CD1c-positive myeloid dendritic cell (primary cell): Measurements from ENCODE around the gene GNG8.

Source experiments
- DNase-seq: peaks from one replicate; pipeline ENCODE4 v3.0.0-alpha.2; 2016; ENCODE audit errors: extremely low spot score

Gene GNG8

DNA sequence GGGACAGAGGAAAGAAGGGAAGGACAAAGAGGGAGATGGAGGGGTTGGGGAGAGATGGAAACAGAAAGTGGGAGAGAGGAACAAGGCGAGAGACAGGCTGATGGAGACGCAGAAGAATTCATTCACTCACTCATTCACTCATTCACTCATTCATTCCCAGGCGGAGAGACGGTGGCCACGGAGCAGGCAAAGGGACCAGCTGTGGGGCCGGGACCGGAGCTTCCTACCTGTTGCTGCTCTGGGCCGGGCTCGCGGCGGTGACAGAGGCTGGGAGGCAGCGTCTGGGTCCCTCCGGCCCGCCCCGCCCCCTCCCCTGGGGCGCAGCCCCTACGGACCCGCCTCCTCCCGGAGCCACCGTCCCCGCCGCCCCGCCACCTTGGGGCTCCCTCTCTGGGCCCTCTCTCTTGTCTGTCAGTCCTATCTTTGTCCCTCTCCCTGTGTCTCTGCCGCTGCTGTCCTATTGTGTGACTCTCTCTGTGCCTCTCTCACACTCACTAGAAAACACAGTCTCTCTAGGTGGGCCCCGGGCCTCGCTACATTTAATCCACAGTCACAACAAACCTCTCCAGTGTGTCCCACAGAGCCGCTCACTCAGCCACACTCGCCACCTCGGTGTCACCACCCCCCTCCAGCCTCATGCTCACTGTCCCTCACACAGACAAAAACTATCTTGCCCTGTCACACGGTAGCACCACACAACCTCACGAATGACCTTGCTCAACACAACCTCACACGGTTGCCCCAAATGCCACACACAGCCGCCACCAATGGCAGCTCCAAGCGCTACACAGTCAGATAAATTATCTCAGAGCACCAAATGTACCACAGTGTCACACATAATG lies at the start of gene GNG8:
Gene GNG8, minus strand, starts transcription at position 283 of the 842 bp plus-strand sequence. CDS start 1,520 bp downstream, outside the sequence.
- no peak for DNase-seq

DNA sequence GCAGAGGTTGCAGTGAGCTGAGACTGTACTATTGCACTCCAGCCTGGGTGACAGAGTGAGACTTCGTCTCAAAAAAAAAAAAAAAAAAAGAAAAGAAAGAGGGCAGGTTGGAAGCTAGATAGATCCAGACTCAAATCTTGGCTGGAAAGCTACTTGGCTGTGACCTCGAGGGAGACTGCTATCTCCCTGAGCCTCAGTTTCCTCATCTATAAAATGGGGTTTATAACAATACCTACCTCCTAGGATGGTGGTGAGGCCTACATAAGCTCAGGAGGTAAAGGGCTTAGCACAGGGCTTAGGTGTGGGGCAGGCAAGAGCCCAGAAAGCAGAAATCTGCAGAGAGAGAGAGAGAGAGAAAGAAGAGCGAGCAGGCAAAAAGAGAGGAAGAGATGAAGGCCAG lies 49.2 kb upstream of the GNG8 start:
- DNase-seq = no peak

DNA sequence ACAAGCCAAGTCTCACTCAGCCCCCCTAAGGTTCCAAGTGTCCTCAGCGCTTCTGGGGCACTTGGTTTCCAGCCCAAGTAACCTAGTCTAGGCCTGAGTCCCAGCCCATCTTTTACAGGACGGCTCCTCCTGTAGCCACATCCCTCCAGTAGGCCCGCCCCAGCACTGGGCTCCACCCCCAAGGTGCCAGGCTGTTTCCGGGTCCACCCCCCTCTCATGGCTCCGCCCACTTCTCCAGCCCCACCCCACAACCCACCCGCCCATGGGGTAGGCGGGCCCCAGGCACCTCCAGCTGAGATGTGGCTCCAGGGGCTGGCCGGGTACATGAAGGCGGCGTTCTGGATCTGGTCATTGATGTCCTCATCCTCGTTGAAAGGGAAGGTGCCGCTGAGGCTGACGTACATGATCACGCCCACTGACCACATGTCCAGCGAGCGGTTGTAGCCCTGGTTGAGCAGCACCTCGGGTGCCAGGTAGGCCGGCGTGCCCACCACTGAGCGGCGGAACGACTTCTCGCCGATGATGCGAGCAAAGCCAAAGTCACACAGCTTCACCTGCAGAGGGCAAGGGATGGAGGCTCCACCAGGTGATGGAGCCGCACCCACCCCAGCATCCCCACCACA lies 42.2 kb upstream of the GNG8 start:
- peak; percentile 20 for DNase-seq

DNA sequence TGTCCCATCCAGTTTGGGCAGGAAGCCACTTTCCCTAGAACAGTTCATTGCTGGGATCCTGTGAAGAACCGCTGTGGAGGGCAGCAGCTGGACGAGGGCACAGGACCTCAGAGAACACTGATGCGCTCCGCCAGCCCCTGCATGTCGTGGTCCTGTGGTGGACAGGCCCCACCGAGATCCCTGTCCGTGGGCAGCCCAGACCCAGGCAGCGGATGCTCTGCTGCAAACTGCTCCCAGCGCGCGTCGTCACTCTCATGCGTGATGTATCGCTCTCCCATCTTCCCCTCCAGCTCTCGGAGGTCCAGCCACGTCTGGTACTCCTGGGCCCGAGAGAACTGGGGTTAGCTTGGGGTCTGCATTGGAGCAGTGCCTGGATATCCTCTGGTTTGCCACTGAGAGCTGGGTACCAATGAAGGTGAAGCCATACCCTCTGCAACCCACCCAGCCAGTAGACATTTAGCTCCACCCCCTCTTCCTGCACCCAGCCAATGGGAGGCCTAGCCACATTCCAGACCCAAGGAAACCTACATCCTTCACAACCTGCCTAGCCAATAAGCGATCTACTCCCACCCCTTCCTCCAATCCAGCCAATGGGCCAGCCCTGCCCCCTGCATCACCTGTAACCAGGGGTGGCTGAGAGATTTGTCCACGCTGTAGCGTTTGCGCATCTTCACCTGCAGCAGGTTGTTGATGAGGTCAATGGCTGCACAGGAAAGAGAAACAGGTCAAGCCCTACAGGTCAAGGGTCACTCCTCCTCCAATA lies 38.6 kb upstream of the GNG8 start:
- no peak for DNase-seq

DNA sequence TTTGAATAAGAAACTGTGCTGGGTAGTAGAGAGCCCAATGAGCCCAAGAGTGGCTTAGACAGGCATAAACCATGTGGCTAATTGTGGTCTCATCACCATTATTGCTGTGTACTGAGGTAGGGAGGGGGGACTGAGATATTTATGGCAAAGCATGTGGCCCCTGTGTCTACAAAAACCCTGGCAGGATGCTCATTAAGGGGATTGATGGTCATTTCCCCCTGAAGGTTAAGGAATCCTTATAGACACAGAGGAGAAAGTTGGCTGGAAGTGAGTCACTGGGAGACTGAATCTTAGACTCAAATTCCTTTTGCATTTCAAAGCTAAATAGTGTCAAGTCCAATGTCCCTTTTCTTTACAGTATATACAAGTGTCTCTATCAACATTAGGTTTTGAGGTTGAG lies 34.8 kb upstream of the GNG8 start:
- DNase-seq = no peak

DNA sequence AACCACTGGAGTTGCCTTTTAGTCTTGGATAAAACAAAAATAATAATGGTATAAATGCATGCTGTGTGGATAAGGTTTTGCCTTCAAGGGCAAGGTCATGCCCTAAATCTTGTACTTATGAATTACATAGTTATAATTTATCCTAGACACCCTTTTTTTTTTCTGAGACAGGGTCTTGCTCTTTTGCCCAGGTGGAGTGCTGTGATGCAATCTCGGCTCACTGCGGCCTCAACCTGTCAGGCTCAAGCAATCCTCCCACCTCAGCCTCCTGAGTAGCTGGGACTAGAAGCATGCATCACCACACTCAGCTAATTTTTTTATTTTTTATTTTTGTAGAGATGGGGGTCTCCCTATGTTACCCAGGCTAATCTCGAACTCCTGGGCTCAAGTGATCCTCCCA lies 32.7 kb upstream of the GNG8 start:
- DNase-seq = no peak

DNA sequence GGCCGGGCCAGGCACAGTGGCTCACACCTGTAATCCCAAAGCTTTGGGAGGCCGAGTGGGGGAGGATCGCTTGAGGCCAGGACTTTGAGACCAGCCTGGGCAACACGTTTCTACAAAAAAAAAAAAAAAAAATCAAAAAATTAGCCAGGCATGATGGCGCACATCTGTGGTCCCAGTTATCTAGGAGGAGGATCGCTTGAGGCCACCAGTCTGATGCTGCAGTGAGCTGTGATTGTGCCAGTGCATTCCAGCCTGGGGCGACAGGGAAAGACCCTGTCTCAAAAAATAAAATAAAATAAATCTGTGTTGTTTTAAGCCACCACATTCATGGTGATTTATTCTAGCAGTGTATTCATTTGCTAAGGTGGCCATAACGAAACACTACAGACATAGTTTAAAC lies 29.1 kb upstream of the GNG8 start:
- DNase-seq = no peak

DNA sequence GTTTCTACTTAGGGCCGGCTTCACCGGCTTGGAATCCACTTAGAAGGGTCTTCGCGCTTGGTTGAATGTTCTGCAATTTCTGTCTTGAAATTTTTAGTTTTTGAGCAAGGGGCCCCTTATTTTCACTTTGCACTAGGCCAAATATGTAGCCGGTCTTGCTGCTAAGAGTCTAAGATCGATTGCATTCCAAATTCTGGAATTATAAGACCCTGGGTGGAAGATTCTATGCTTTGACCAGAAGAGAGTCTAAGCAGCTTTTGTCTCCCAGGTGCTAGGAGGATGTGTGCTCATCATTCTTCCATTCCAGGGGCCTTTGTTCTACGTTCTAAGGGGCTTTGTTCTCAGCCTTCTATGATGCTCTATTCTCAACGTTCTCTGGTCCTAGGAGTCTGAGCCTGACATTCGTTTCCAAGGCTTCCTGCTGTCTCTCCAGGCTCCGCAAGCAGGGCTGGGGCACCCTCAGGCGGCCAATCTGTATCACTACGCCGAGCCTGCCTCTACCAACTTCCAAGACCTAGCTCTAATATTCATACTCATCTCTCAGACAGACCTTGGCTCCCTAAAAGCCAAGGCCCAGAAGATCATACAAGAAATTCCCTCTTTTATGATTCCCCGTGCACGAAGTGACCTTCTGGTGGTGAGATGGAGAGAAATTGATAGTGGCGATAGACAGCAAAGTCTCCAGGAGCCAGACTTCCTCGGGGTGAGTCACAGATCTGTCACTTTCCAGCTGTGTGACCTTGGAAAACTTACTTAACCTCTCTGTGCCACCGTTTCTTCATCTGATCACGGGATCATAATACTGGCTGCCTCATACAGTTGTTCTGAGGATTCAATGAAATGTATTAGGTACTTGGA lies 26.0 kb upstream of the GNG8 start:
- DNase-seq = peak; percentile 89

DNA sequence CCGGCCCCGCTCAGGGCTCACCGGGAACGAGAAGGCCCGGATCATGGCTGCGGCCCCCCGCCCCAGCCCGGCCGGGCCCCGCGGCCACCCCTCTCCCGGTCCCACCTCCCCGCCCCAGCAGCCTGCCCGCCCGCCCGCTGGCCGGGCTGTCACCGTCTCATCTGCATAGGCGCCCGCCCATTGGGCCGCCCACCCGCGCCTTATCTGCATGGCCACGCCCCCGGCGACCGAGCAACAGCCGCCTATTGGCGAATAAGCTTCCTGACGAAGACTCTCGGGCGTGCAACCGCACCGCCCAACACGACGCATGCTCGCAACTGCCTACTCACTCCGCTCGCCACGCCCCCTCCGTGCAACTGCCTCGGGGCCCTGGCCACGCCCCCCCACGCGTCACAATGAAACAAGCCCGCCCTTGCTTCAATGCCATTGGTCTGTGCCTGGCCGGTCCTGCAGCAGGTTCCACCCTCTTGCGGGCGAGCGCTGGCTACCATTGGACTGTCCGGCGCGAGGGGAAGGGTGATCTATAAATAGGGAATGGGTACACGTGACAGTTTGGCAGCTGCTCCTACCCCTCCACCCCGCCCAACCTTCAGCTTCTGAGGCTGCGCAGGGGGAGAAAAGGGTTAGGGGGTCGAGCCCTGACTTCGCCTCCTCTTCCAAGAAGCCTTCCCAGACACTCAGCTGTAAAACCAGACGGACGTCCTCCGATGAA lies 25.2 kb upstream of the GNG8 start, which contains the start of gene DACT3:
Gene DACT3, minus strand, starts transcription at position 163 of the 712 bp plus-strand sequence. Its CDS starts 118 bp downstream, at position 45.
- DNase-seq = peak; percentile 100

DNA sequence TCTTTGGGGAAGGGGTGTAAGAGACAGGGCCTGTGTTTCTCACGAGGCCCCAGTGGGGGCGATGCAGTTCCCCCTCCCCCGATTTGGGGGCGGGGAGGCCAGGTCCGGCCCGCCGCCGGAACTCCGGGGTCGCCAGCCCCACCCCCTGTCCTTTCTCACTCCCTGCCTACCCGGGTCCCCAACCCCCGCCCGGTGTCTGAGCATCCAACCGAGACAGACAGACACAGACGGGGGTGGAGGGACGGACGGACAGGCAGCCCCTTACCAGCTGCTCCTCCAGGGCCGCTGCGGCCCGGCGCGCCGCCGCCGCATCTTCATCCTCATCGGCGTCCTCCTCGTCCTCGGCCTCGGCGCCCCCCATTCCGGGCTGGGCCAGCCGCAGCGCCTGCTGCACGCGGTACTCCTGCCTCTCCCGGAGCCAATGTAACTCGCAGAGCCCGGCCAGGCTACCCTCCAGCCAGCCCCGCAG lies 24.6 kb upstream of the GNG8 start:
- DNase-seq = no peak

DNA sequence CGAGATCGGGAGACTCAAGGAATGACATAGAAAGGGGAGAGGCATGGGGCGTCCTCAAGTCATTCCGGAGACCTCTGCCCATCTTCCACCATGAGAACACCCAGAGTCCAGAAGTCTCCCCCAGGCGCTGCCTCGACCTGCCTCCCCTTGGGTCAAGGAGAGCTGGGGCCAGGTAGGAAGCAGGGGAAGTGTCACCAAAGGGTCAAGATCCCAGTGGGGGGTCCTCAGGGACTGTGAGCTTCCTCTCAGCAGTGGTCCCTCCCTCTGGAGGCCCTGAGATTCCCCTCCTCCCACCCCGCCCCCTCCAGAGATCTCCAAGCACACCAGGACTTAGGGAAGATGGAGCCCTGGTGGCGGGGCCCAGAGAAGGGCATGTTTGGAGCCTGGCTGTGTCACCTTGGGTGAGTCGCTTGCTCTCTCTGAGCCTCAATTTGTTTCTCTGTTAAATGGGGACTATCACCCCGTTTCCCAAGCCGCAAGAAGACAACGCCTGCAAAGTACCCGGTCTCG lies 24.1 kb upstream of the GNG8 start:
- peak; percentile 4 for DNase-seq

DNA sequence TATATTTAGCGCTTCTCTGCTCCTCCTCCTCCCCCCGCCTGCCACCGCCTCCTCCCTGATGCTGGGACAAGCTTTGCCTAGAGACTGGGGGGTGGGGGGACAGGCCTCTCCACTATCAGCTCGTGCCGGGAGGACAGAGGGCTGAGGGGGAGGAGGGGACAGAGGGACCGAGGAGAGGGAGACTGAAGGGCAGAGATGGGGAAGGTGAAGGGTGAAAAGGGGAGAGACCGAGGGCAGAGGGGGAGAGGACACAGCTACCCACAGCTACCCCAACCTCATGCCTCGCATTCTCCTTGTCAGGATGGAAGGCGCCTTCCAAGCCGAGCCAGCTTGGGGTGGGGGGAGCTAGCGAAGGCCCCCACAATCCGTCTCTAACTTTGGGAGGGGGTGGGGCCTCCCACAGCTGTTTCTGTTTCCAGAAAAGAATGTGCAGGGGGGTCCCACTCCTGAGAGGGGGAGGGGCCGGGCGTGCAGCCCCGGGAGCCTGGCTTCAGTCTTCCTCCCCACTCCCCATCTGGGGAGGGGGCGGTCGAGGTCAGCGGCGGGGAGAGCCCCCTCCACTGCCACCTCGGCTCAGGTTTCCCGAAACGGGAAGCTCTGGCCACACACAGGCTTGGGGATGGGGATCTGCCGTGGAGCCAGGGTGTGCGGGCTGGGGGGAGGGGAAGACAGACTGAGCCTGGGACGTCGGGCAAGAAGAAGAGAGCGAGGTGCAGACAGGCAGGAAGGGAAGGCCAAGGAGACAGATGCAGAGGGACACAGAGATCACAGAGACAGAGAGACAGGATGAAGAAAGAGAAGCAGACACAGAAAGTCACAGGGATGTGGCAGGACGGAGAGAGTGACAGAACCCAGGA lies 23.4 kb upstream of the GNG8 start:
- peak; percentile 45 for DNase-seq

DNA sequence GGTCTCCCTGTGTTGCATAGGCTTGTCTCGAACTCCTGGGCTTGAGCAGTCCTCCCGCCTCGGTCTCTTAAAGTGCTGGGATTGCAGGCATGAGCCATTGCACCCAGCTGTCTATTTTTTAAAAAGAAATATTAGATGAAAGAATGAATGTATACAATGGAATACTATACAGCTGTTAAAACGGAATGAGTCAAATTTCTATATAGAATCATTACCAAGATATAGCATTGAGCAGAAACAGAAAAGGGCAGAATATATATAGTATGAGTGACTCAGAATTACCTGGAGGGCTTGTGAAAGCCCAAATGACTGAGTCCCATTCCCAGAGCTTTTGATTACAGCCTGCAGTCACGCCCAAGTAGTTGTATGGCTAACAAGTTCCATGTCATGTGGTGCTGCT lies 20.5 kb upstream of the GNG8 start:
- DNase-seq = no peak

DNA sequence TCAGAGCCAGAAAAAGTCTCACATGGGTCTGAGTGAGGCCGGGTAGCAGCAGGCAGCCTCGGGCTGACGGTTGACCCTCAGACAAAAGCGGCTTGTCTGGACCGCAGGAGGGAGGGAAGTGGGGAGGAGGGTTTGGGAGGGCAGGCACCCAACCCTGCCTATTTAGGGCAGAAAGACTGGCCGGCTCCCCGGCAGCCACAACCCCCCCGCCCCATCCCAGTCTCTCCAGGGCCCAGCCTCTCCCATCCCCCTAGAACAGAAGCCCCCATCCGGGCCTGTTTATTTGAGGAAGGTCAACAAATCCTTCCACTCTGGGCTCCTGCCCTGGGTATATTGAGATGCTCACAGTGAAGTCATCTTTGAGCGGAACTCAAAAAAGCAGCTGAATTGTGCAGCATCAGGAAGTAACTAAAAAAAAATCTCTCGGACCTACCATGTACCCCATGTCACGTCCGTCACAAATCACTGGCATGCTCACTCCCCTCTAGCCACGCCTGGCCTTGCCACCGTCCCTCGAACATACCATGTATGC lies 18.7 kb upstream of the GNG8 start:
- DNase-seq = no peak

DNA sequence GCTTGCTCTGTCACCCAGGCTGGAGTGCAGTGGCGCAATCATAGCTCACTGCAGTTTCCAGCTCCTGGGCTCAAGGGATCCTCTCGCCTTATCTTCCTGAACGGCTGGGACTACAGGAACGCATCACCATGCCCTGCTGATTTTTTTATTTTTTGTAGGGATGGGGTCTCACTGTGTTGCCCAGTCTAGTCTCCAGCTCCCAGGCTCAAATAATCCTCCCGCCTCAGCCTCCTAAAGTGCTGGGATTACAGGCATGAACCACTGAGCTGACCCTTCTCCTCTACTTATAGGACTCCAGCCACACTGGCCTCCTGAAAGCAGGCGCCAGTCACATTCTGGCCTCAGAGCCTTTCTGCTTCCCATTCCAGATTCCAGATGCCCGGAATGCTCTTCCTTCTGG lies 14.4 kb upstream of the GNG8 start:
- DNase-seq = no peak

DNA sequence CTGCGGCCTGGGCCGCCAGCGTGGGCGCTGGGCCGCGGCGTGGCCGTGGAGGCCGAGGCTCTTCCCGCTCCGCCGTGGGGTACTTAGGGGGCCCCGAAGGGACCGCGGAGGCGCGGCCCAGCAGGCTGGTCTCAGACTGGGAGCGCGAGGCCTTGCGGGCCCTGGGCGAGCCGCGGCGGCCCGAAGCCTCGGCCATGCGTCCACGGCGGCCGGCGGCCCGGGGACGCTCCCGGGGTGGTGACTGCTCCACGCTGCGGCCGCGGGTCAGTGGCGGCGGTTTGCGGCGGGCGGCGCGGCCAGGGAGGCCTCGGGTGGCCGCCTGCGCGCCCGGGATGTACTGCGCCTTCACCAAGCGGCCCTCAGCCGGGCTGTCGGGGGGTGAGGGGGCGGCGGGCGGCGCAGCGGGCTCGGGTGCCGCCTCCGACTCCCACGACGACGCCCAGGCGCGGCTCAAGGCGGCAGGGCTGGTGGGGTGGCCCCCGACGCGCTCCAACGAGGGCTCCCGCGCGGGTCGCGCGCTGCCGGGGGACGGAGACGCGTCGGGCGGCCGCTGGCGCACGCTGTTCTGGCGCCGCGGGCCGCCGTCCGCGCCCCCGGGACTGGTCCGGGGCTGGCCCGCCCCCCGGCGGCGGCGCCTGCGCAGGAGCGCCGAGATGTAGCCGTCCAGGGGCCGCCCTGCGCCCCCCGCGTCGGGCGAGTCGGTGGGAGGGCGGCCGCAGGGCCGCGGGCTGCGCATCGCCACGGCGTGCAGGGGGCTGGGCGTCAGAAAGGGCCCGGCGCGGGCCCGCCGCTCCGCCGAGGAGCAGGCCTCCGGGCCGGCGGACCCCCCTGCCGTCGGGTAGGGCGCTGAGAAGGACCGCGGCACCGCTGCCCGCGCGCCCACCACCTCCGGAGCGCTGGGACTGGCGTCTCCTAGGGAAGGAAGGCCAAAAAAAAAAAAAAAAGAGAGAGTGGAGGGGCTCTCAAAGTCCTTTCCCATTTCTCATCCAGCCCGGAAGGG lies 13.3 kb upstream of the GNG8 start:
- DNase-seq = no peak

DNA sequence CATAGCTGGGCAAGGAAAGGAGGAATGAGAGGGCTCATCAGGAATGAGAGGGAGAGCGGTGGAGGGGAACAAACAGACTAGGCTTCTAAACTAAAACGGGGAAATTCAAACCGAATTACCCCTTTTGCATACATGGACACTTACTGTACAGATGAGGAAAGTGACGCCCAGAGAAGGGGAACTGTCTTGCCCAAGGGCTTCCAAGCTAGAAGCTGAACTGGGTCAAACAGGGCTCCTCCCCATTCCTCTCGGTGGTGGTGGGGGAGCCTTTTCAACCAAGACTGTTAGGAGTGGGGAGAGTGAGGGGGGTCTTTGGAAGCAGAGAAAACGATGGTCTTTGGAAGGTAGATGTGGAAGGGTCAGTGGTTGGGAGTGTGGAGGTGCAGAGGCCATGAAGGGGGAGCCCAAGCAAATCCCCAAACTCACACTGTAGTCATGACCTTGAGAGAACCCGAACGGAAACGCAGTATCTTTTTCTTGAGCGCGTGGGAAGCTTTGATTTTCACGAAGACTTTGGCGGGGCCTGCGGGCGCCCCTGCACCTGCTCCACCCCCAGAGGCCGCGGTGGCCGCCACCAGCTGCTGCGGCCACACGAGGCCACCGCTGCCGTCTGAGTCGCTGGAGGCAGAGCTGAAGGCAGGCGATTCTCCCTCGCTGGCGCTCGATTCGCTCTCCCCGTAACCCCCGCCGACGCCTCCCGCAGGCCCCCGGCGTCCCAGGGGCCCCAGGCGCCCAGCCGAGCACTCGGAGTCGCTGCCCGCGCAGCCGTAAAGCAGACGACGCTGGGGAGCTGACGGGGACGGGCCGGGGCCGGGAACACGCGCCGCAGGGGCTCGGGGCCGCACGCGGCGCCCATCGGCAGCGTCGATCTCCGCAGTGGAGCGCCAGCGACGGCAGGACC lies 12.3 kb upstream of the GNG8 start:
- DNase-seq = peak; percentile 59
